PFSK-1 (cell line): ENCODE measurements around the gene DISP3.
A peak's percentile ranks its signal among the peaks of the same experiment; 100 is the strongest.

Source experiments
- FOXP2 ChIP-seq: optimal IDR thresholded peaks from 2 replicates; pipeline ENCODE3; 2011; ENCODE audit warnings: borderline replicate concordance, control low read depth, inconsistent platforms; ENCODE audit not compliant: insufficient read depth; ENCODE audit errors: extremely low read length, extremely low read depth
- POLR2AphosphoS5 ChIP-seq: IDR thresholded peaks from 2 replicates; pipeline ENCODE4 v1.6.1; 2012; ENCODE audit warnings: low read depth, mild to moderate bottlenecking, control low read depth, low read length, moderate library complexity
- SIN3A ChIP-seq: IDR thresholded peaks from 2 replicates; pipeline ENCODE4 v1.6.1; 2012; ENCODE audit warnings: mild to moderate bottlenecking, low read length, moderate library complexity, borderline replicate concordance; ENCODE audit not compliant: insufficient read depth
- TAF1 ChIP-seq: IDR thresholded peaks from 2 replicates; pipeline ENCODE4 v1.6.1; 2012; ENCODE audit warnings: low read length, control low read depth, borderline replicate concordance; ENCODE audit not compliant: insufficient read depth
- TF ChIP-seq, protein P1 (sequence below), 2 experiments: IDR thresholded peaks; 2 replicates each; pipeline versions ENCODE4 v1.6.1 to v1.8.0; 2011 to 2012; ENCODE audit warnings: low read depth in 2 of 2, low read length in 2 of 2, control low read depth in 1 of 2, inconsistent platforms in 1 of 2, mild to moderate bottlenecking in 1 of 2, moderate library complexity in 1 of 2; ENCODE audit not compliant: insufficient read depth in 1 of 2

Gene DISP3

GRCh38 chr1:11499601-11500331 is 20.8 kb downstream of the DISP3 start:
- TF ChIP-seq, protein P1, sequence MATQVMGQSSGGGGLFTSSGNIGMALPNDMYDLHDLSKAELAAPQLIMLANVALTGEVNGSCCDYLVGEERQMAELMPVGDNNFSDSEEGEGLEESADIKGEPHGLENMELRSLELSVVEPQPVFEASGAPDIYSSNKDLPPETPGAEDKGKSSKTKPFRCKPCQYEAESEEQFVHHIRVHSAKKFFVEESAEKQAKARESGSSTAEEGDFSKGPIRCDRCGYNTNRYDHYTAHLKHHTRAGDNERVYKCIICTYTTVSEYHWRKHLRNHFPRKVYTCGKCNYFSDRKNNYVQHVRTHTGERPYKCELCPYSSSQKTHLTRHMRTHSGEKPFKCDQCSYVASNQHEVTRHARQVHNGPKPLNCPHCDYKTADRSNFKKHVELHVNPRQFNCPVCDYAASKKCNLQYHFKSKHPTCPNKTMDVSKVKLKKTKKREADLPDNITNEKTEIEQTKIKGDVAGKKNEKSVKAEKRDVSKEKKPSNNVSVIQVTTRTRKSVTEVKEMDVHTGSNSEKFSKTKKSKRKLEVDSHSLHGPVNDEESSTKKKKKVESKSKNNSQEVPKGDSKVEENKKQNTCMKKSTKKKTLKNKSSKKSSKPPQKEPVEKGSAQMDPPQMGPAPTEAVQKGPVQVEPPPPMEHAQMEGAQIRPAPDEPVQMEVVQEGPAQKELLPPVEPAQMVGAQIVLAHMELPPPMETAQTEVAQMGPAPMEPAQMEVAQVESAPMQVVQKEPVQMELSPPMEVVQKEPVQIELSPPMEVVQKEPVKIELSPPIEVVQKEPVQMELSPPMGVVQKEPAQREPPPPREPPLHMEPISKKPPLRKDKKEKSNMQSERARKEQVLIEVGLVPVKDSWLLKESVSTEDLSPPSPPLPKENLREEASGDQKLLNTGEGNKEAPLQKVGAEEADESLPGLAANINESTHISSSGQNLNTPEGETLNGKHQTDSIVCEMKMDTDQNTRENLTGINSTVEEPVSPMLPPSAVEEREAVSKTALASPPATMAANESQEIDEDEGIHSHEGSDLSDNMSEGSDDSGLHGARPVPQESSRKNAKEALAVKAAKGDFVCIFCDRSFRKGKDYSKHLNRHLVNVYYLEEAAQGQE (IDR thresholded peaks at IDR 0.05; ENCODE audit: insufficient read depth in 1 of 2, low read depth in 2 of 2, low read length in 2 of 2) = peak in 1 of 2 experiments; percentile 54; a peak in 1 of 4 replicates
- TF ChIP-seq TAF1 (no peak), SIN3A (no peak), FOXP2 (no peak), POLR2AphosphoS5 (no peak)

DNA sequence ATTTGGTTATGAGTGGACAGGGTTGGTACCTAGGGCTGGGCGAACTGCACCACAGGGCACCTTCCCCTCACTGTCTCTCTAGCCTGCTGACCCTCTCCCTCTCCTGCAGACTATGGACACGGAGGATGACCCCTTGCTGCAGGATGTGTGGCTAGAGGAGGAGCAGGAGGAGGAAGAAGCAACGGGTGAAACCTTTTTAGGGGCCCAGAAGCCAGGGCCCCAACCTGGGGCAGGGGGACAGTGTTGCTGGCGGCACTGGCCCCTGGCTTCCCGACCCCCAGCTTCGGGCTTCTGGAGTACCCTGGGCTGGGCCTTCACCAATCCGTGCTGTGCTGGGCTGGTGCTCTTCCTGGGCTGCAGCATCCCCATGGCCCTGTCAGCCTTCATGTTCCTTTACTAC is 21.9 kb downstream of the DISP3 start:
- TF ChIP-seq, protein P1 (IDR thresholded peaks at IDR 0.05; ENCODE audit: insufficient read depth in 1 of 2, low read depth in 2 of 2, low read length in 2 of 2) = no peak
- no peak for TF ChIP-seq FOXP2
- no peak for TF ChIP-seq POLR2AphosphoS5
- TF ChIP-seq TAF1 = no peak
- no peak for TF ChIP-seq SIN3A

- TF ChIP-seq SIN3A = no peak
- TF ChIP-seq, protein P1 (IDR thresholded peaks at IDR 0.05; ENCODE audit: insufficient read depth in 1 of 2, low read depth in 2 of 2, low read length in 2 of 2) = no peak
- no peak for TF ChIP-seq TAF1
- TF ChIP-seq POLR2AphosphoS5 = no peak
- no peak for TF ChIP-seq FOXP2
These were observed 22.5 kb downstream of the DISP3 start for GRCh38 chr1:11501491-11501897.

DNA sequence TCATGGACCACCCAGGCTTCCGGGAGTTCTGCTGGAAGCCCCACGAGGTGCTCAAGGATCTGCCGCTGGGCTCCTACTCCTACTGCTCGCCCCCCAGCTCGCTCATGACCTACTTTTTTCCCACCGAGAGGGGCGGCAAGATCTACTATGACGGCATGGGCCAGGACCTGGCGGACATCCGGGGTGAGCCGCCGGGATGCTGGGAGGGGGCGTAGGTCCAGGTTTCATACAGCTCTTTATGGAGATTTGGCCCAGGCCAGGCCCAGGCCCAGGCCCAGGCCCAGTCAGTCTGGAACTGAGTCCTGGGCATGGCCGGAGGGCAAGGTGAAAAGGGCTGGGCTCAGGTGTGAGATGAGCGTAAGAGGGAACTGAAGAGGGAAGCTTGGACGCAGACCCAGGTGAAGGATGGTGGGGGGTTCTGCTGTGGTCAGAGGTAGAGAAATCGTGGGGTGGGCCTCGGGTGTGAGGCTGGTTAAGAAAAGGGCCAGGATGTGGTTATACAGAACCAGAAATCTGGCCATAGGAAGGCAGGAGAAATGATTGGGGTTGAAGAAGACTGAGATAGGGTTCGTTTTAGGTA is 23.0 kb downstream of the DISP3 start:
- TF ChIP-seq SIN3A = no peak
- TF ChIP-seq POLR2AphosphoS5 = no peak
- no peak for TF ChIP-seq FOXP2
- TF ChIP-seq TAF1 = no peak
- TF ChIP-seq, protein P1 (IDR thresholded peaks at IDR 0.05; ENCODE audit: insufficient read depth in 1 of 2, low read depth in 2 of 2, low read length in 2 of 2) = no peak
